ENCODE measurements around the gene TIMM22. TPM values are rescaled to one million over a fixed set of nuclear protein-coding genes. Genes with fewer than 3 reads are reported as not detected.
A peak's percentile ranks its signal among the peaks of the same experiment; 100 is the strongest.

TIMM22 gene
- total RNA-seq, 1 experiment from 2014 or later = 29.2 TPM

DNA sequence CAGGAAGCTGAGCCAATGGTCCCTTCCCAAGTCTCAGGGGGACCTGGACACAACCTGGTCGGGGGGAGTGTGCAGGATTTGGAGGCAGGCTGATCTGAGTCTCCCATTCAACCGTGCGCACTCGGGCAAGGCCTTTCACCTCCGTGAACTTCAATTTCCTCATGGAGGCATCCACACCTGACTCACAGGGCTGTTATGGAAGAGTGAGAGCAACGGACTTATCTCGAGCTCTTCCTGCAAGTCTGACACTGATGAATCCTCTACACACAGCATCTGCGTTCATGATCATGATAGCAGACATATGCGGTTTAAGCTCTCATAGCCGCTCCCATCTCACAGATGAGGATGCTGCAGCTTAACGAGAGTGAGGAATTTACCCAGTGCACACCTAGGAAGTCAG lies 21.6 kb downstream of the TIMM22 start:
- no peak for DNase-seq (ENCODE audit: low read depth)

DNA sequence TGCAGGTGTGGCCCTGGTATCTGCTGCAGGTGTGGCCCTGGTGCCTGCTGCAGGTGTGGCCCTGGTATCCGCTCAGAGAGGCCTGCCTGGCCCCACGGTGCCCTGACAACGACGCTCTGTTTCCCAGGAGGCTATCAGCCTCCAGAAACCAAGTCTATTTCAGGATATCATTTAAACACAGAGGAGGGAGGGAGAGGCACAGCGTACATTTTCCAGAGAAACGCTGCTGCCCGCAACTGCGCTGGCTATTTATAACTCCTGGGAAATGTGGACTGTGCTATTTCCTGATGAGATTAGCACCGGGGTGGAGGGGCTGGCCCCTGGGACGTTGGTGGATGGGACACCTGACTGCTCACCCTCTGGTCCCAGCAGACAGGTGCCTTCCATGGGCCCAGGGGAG lies 22.5 kb downstream of the TIMM22 start:
- no peak for DNase-seq (ENCODE audit: low read depth)

DNA sequence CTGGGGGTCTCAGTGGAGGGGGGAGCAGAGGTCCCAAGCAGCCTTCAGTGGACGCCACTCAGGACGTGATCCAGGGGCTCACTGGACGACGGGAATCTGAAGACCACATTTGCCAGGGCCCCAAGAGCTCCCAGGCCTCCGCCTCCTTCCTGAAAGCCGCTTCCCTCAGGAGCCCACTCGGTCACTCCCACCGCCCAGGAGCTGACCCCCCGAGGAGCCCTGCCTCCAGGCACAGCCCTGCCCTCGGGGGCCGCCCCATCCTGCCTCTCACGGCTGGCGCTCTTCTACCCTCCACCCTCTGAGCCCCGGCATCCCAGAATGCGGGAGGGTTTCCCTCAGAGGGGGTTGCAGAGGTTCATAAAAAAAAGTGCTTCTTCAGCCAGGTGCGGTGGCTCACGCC lies 24.2 kb downstream of the TIMM22 start:
- DNase-seq (ENCODE audit: low read depth) = no peak

GRCh38 chr17:1022278-1023024 lies 25.5 kb downstream of the TIMM22 start:
- DNase-seq (ENCODE audit: low read depth) = no peak

DNA sequence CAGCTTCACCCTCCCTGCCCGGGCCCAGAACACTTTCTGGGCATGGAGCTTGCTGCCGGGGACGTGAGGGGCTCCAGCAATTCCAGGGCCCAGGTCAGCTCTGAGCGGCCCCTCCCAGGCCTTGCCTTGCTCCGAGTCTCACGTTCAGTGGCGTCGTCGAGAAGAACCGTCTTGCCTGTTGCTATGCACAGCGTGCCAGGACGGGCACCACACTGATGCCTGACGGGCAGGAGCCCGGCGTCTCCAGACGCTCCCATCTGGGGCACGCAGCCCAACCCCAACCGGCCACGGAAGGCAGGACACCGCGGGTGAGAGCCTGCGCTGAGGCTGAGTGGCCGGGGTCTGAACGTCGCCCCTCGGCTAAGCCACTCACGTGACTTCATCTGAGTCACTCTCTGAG lies 27.1 kb downstream of the TIMM22 start:
- DNase-seq (ENCODE audit: low read depth) = no peak

GRCh38 chr17:1025733-1026598 lies 29.0 kb downstream of the TIMM22 start:
- no peak for DNase-seq (ENCODE audit: low read depth)

DNA sequence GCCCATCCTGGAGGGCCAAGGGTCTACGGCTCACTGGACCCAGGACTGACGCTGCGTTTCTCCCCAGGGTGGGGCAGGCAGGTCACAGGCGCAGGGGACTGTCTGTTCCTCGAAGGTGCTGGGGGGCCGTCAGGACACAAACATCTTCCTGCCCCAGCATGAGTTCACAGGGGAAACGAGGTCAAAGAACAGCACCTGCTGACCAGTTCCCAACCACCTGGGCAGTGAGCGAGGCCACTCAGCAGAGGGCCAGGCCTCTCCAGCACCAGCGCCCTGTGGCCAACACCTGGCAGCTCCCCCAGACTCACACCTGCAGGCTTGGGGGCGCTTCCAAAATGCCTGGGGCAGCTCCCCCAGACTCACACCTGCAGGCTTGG lies 29.7 kb downstream of the TIMM22 start:
- no peak for DNase-seq (ENCODE audit: low read depth)

GRCh38 chr17:1027044-1027443 lies 30.1 kb downstream of the TIMM22 start:
- no peak for DNase-seq (ENCODE audit: low read depth)

DNA sequence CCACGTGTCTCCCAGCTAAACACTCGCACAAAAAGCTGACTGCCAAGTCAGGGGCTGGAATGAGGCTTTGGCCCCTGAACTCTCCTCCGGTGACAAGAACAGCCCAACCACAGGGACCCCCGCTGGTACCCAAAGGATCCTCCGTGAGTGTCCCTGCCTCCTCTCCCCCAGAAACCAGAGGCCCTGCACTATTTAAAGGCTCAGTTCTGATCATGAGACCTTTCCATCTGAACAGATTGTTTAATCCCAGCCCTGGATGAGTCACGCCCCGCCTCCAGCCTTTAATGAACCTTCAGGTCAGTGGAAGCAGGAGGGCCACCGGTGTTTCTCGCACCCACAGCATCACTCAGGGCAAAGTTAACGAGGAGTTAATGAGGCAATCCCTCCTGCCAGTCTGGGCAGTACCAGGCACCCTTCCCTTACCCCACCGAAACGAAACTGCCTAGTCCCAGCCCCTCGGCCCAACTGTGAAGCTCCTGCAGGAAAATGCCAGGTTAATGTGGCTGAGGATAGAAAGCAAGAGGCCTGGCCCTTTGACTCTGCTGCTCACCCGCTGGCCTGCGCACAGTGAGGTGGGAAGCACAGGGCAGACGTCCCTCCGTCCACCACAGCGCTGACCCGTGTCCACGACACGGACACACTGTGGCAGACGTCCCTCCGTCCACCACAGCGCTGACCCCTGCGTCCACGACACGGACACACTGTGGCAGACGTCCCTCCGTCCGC lies 32.4 kb downstream of the TIMM22 start:
- peak; percentile 56 for DNase-seq (ENCODE audit: low read depth)

DNA sequence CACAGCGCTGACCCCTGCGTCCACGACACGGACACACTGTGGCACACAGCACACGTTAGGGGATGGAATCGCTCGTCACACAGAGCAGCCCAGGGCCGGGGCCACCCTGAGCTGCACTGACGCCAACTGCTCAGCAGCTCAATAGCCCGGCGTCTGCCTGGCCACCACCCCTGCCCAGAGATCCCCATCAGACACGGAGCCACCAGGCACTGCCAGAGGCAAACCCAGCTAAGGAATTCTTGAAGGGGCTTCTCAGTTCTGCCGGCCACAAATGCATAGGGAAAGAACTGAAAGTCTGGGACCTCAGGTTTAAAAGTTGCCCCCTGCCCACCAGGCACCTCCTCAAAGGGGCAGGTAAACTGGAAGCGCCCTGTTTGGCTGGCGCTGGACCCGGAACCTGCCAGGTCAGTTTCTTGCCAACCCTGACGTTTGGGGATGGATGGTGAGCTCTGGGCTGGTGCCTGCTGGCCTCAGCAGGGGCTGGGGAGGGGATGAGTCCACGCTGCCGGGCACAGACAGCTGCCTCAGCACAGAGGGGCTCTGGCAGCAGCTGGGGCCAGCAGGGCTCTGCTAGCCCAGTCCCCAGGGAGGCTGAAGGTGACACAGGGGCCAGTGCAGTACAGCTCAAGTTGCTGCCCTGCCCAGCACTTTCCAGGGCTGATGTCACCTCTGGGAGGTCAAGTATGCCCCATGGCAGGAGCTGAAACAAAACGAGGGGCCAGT lies 33.2 kb downstream of the TIMM22 start:
- DNase-seq (ENCODE audit: low read depth) = peak; percentile 45

DNA sequence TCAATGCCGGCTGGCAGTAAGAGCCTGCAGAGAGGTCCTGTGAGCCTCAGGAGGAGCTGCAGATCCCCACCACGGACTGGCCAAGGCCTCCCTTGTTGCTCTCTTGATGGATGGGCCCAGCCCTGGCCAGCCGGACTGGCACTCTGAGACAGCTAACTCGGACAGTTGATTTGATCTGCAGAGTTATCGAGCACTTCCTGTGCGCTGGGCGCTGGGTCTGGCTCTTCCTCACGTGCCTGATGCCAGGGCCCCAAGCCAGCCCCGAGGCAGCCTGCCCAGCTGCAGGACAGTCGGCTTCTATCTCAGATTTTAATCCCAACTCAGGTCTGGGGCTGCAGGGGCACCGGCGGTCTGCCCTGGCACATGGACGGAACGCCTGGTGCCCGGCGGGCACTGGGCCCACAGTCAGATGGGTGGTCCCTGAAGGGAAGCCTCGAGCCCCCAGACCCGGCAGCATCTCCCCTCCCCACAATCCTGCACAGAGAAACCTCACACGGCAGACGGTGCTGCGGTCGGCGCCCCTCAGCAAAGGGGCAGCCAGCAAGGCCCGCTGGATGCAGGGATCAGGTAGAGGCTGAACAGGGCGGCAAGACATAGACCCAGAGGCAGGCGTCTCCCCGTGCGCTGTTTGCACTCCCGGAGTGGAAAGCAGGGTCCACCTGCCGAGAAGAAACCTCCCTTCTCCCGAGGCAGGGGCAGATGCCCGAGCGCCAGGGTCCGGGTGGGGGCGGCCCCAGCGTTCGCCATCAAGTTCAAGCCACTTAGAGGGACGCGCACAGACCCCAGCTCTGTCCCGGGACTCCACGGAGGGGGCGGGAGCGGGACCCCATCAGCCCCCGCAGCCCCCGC lies 34.0 kb downstream of the TIMM22 start:
- DNase-seq (ENCODE audit: low read depth) = no peak

- no peak for DNase-seq (ENCODE audit: low read depth)
These were observed 34.8 kb downstream of the TIMM22 start for GRCh38 chr17:1031711-1032110.

DNA sequence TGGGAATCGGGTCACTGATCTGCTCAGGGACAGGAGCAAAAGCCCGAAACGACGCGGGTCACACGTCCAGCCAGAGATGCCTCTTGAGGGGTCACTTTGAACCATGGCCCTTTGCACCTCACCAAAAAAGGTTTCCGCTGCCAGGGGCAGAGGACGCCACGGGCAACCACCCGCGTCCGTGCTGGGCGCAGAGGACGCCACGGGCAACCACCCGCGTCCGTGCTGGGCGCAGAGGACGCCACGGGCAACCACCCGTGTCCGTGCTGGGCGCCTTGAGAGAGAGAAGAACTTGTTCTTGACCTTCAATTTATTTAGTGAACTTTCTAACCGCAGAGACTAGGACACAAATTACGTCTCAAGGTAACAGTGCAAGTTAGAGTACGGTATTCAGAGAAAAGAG lies 35.5 kb downstream of the TIMM22 start:
- no peak for DNase-seq (ENCODE audit: low read depth)

- DNase-seq (ENCODE audit: low read depth) = no peak
These were observed 36.6 kb downstream of the TIMM22 start for GRCh38 chr17:1033503-1033902.

DNA sequence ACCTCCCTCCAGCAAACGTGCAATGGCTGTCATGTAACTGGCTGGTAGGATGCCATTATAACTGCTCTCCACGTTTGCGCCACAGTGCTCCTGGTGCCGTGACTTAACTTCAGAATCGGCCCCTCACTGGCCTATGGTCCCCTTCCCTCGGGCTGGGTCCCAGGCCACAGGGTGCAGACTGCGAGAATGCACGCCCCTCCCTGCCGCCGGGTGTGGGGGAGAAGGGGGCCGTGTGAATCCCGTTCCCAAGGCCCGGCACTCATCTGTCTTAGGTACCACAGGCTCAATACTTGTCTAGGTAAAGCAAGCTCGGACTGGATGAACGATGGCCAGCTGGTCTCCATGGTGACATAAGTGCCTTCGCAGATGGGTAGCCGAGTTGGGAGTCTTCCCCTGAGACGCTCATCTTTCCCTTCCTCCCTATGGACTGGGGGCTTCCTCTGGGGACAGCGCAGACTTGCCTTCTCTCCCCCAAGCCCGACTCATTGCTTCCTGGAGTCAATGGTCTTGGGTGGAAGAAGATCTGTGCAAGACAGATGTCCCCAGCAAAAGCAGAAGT lies 37.8 kb downstream of the TIMM22 start:
- no peak for DNase-seq (ENCODE audit: low read depth)

DNA sequence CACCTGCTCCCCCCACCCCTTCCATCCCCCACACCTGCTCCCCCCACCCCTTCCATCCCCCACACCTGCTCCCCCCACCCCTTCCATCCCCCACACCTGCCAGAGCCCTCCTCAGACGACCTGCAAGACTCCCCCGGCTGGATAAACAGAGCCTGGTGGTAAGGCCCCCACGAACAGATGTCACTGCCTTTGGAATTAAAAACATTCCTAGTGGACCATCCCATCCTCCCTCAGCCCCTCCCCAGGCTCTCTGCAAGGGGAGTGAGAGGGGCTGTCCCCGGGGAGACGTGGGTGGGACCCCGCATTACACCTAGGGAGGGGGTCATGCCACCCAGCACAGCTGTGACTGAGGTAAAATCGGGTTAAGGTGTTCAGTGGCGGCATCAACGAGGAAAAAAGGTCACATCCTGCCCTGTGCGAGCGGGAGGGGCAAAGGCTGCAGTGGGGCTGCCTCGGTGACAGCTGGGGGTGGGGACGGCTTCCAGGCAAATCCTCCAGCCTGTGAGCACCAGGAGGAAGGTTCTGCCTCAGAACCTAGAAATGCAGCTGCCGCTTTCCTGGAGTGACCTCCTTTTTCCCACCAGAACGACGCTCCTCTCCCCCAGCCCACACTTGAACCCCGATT lies 38.7 kb downstream of the TIMM22 start:
- no peak for DNase-seq (ENCODE audit: low read depth)

DNA sequence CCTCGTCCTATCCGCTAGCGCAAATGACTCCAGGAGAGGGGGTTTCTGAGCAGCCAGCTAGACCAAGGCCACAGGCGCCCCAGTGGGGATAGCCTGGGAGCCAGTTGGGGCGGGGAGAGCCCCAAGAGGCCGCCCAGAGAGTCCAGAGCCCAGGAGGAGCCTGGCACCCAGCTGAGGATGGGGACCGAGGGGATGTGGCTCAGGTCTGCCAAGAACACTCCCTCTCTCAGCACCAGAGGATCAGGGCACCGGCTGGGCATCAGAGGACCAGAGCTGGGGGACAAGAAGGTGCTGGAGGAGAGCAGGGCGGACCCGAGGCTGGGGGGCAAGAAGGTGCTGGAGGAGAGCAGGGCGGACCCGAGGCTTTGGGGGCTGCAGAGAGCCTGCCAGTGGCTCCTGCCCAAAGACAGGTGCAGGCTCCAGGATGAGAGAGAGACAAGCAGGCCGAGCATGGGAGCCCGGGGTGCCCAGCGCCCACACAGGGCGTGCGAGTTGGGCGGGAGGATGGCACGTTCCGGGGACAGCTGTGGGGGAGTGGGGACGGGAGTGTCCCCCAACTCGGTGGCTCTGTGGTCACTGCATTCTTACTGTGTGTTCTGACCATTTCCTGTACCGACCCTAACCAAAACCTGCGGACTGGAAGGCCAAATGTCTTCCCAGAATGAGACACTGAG lies 39.4 kb downstream of the TIMM22 start:
- DNase-seq (ENCODE audit: low read depth) = no peak

- no peak for DNase-seq (ENCODE audit: low read depth)
These were observed 39.9 kb downstream of the TIMM22 start for GRCh38 chr17:1036845-1037237.

GRCh38 chr17:1037238-1037879 lies 40.4 kb downstream of the TIMM22 start:
- no peak for DNase-seq (ENCODE audit: low read depth)
